Cardiac fibroblast (primary cell): Measurements from ENCODE around the gene PLEKHG3.

ENCODE experiments used
- DNase-seq, 2 donors: peaks; one replicate each; pipeline versions ENCODE4 v3.0.0 to v3.0.0-alpha.2; 2010; ENCODE audit warnings: low read depth in 2 of 2
- H3K4me3 ChIP-seq, 2 donors: replicated peaks in 1 of 2; 1 replicate in 1 of 2; 2 replicates in 1 of 2; pipeline ENCODE4 v1.5.1; 2011; ENCODE audit warnings: low read depth in 2 of 2, low read length in 2 of 2, mild to moderate bottlenecking in 2 of 2, moderate library complexity in 1 of 2
- CTCF ChIP-seq: IDR thresholded peaks from one replicate; pipeline ENCODE4 v1.5.1; 2011; ENCODE audit warnings: low read depth, mild to moderate bottlenecking, low read length, inconsistent platforms

The PLEKHG3 gene

DNA sequence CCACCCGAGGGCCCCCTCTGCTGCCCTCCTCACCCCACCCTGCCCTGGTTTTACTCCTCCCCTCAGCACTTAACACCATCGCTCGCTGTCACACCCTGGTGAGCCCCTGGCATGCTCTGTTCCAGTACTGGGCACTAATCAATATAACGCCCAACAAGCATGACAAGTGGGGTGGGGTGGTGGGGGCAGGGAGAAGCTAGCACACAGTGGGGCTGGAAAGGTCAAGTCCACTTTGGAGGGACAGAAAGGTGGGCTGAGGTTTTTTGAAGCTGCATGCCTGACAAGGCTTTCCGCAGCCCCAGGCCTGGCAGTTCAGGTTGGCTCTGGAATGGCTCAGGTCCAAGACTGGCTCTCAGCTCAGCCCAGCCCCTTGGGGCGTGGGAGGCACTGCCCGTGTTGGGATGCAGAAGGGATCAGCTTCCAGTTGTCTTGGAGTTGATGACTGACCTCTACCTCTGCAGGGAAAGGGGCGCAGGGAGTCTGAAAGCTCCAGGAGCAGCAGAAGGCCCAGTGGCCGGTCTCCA, 34.1 kb downstream of the PLEKHG3 start:
- H3K4me3 ChIP-seq: no peak overlapping the region
- no peak for TF ChIP-seq CTCF

DNA sequence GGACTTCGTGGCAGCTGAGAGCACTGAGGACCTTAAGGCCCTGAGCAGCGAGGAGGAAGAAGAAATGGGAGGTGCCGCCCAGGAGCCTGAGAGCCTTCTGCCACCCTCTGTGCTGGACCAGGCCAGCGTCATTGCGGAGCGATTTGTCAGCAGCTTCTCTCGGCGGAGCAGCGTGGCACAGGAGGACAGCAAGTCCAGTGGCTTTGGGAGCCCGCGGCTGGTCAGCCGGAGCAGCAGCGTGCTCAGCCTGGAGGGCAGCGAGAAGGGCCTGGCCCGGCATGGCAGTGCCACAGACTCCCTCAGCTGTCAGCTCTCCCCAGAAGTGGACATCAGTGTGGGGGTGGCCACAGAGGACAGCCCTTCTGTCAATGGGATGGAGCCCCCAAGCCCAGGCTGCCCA, 37.0 kb downstream of the PLEKHG3 start:
- no peak overlapping the region for H3K4me3 ChIP-seq
- no peak for DNase-seq
- no peak for TF ChIP-seq CTCF

More for the DNA sequence above, 34.1 kb downstream of the PLEKHG3 start:
- no peak for DNase-seq

GRCh38 chr14:64741961-64742360, 37.7 kb downstream of the PLEKHG3 start:
- TF ChIP-seq CTCF: no peak
- DNase-seq: no peak
- H3K4me3 ChIP-seq: no peak overlapping the region

- no peak for TF ChIP-seq CTCF
- DNase-seq: no peak
- H3K4me3 ChIP-seq: no peak overlapping the region
Measured at GRCh38 chr14:64743061-64743460, 38.8 kb downstream of the PLEKHG3 start.

GRCh38 chr14:64745511-64746091, 41.4 kb downstream of the PLEKHG3 start:
- TF ChIP-seq CTCF: no peak

DNA sequence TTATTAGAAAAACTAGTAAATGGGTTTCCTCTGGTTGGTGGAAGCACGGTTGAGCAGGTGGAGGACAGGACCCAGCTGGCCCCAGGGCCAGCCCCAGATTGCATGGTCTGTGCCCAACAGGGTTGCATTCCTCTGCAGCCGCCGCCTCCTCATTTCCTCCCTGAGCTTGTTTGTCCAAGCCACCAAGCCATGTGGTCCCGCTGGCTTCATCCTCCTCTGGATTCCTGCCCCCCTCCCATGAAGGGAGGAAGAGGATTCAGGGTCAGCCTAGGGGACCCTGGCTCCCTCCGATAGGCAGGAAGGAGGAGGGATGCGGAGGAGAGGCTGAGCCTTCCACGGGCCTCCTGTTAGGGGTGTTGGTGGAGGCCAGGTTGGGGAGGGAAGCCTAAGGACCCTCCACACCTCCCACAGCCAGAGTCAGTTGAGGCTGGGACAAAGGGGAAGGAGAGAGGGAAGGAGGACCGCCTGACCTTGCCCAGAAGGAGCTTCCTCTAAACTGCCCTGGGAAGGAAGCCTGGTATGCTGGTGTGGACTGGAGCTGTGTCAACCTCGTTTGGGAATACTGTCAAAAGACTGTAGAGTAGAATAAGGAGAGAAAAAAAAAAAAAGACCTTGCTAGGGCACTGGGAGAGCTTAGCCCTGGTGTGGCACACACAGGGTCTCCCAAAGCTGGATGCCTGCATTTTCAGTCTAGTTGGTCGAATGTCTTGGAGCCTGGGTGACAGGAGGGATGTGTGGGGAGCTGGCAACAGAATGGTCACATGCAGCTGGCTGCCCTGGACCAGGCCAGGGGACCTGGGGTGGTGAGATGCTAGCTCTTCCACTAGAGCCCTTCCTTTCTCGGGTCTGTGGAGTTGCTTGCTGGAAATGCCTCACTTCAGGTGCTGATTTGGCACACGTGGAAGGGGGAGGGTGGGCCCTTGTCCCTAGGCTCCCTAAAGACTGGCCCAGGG, 42.4 kb downstream of the PLEKHG3 start:
- DNase-seq: no peak
- no peak for TF ChIP-seq CTCF
- H3K4me3 ChIP-seq: no peak overlapping the region

More at GRCh38 chr14:64745511-64746091, 41.4 kb downstream of the PLEKHG3 start:
- DNase-seq: peak; percentile 8 to 50
- H3K4me3 ChIP-seq: no peak overlapping the region
